GM20000 (cell line): ENCODE results near the gene ZNF792.
"Not testable (repeated sequence)": the region's sequence is repeated elsewhere in the genome, so short reads cannot be mapped to it uniquely, and the experiment has no call there.

ENCODE experiments used
- DNase-seq: peaks from one replicate; pipeline ENCODE4 v3.0.0; 2012; ENCODE audit warnings: low spot score
- CTCF ChIP-seq: IDR thresholded peaks from 2 replicates; pipeline ENCODE4 v1.5.1; 2012; ENCODE audit warnings: mild to moderate bottlenecking, control low read depth; ENCODE audit errors: extremely low read depth, missing control alignments

ZNF792 gene

GRCh38 chr19:34963573-34964406 is at the start of gene ZNF792:
Gene ZNF792 (minus strand): TSS chr19:34964229. CDS start chr19:34963662, 567 bp downstream.
- TF ChIP-seq CTCF, result no peak
- peak; percentile 85 for DNase-seq

- peak; percentile 94 for TF ChIP-seq CTCF
- peak; percentile 92 for DNase-seq
Measured at GRCh38 chr19:35013041-35013819, 49.2 kb upstream of the ZNF792 start.

GRCh38 chr19:35011737-35012682 is 48.0 kb upstream of the ZNF792 start:
- TF ChIP-seq CTCF, result no peak

GRCh38 chr19:35011091-35011689 is 47.2 kb upstream of the ZNF792 start:
- DNase-seq, result no peak
- no peak for TF ChIP-seq CTCF

More at GRCh38 chr19:35011737-35012682, 48.0 kb upstream of the ZNF792 start:
- no peak for DNase-seq

GRCh38 chr19:35009424-35010415 is 45.7 kb upstream of the ZNF792 start:
- DNase-seq, result no peak
- no peak for TF ChIP-seq CTCF

- no peak for TF ChIP-seq CTCF
- no peak for DNase-seq
Measured at GRCh38 chr19:35008891-35009341, 44.9 kb upstream of the ZNF792 start.

GRCh38 chr19:35007427-35007826 is 43.4 kb upstream of the ZNF792 start:
- not testable (repeated sequence) for DNase-seq
